HFFc6 (cell line): ENCODE measurements around the gene MFSD12. TPM values are rescaled to one million over a fixed set of nuclear protein-coding genes. Genes with fewer than 3 reads are reported as not detected.

ENCODE experiments used
- DNase-seq: peaks from one replicate; pipeline ENCODE4 v3.0.0-alpha.2; 2018
- H3K27ac Mint-ChIP-seq: 2 replicates; pipeline ENCODE4 v1.8.0; 2020; ENCODE audit warnings: mild to moderate bottlenecking, mixed read lengths
- H3K27me3 Mint-ChIP-seq: 2 replicates; pipeline ENCODE4 v1.8.0; 2021; ENCODE audit warnings: mild to moderate bottlenecking, moderate library complexity, mixed read lengths; ENCODE audit not compliant: insufficient read depth
- H3K36me3 Mint-ChIP-seq: 2 replicates; pipeline ENCODE4 v1.8.0; 2021; ENCODE audit warnings: low read depth, mixed read lengths
- H3K4me1 Mint-ChIP-seq: 2 replicates; pipeline ENCODE4 v1.8.0; 2020; ENCODE audit warnings: low read depth, mixed read lengths
- H3K4me3 Mint-ChIP-seq: 2 replicates; pipeline ENCODE4 v1.8.0; 2020; ENCODE audit warnings: mild to moderate bottlenecking, moderate library complexity, mixed read lengths
- H3K9me3 Mint-ChIP-seq: 2 replicates; pipeline ENCODE4 v1.8.0; 2020; ENCODE audit warnings: mild to moderate bottlenecking, mixed read lengths
- CTCF ChIP-seq: fragments of 200-600 bp; sonication (generic); IDR thresholded peaks from 2 replicates; pipeline ENCODE4 v1.5.0; 2021; ENCODE audit warnings: antibody characterized with exemption, mild to moderate bottlenecking
- total RNA-seq, 6 experiments: library from RNA; stranded (reverse); fragmentation: NEBNext Ultra II Directional; extraction: Animal tissue kit (Norgen Biotek cat#: 25700); gene quantifications; 2 replicates in 1 of 6; 3 replicates in 5 of 6; pipeline ENCODE4 v1.2.3, GENCODE V29; 2021

MFSD12 gene
- total RNA-seq, 6 experiments from 2014 or later, result 75.1 to 101 (median 79.6) TPM

DNA sequence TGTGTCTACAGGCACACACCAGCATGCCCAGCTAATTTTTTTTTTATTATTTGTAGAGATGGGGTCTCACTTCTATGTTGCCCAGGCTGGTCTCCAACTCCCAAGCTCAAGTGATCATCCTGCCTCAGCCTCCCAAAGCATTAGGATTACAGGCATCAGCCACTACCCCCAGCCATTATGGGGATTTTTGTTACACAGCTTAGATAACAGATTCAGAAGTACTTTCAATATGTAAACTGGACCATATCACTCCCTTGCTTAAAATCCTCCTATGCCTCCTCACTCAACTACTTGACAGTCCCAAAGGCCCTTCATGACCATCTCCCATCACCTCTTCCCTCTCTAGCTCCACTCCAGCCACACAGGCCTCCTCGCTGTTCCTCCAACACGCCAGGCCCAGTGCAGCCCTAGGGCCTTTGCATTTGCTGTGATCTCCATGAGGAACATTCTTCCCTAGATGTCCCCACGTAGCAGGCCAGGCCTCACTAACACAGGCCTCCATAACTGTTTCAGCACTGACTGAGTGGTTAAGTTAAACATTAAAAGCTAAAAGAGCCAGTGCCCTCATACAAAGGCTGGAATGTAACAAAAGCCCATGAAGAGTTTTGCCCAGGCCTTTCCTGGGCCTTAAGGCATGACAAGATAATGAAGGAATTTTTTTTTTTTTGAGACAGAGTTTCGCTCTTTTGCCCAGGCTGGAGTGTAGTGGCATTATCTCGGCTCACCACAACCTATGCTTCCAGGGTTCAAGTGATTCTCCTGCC lies 59.4 kb downstream of the MFSD12 start:
- DNase-seq, result no peak
- Mint-ChIP-seq H3K36me3 (peaks cover 15% of the 10 kb centered on the region), H3K9me3 (no peaks in the 10 kb centered on the region), H3K27ac (no peak overlapping the region), H3K4me1 (peaks cover 18% of the 10 kb centered on the region), H3K27me3 (no peaks in the 10 kb centered on the region), H3K4me3 (no peak overlapping the region)
- TF ChIP-seq CTCF, result no peak

DNA sequence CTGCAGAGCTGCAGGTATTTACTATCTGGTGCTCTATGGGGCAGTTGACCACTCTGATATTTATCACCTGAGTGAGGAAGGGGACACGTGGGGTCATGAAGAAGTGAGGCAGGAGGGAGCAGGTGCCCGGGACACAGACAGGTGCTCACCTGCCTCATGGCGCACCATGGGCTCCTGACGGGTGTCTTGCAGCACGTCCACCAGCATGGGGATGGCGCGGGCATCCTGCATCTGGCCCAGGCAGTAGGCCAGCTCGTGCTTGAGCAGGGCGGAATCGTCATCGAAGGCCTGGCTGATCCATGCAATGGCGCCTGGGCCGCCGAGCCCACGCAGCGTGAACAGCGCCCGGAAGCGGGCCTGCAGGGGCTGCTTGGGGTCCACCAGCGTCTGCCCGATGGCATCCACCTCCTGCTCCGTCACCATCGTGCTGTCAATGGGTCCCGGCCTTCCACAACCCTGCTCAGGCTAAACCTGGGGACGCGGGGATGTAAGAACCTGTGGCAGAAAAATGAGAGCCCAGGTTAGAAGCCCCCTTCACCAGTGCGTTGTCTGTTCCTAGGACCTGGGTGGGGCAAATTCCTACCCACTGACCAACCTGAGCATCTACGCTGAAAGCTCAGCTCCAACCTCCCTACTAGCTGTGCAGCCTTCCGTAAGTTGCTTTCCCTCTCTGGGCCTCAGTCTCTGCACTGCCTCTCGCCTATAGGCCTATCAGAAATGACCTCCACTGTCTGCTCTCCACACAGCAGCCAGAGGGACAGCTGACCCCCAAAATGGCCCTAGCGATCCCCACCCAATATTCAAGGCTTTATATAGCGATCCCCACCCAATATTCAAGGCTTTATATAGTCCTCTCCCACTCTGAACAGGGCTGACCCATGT lies 60.8 kb downstream of the MFSD12 start:
- Mint-ChIP-seq H3K4me3 (no peak overlapping the region), H3K27ac (no peak overlapping the region), H3K9me3 (no peaks in the 10 kb centered on the region), H3K36me3 (peaks cover 15% of the 10 kb centered on the region), H3K27me3 (no peaks in the 10 kb centered on the region), H3K4me1 (peaks cover 18% of the 10 kb centered on the region)
- DNase-seq, result no peak
- no peak for TF ChIP-seq CTCF

GRCh38 chr19:3494559-3494958 lies 62.8 kb downstream of the MFSD12 start:
- no peak overlapping the region for H3K27ac Mint-ChIP-seq
- H3K4me3 Mint-ChIP-seq, result no peak overlapping the region
- no peak for TF ChIP-seq CTCF
- DNase-seq, result no peak
- no peaks in the 10 kb centered on the region for H3K9me3 Mint-ChIP-seq
- H3K36me3 Mint-ChIP-seq, result peaks cover 15% of the 10 kb centered on the region
- peaks cover 12% of the 10 kb centered on the region for H3K4me1 Mint-ChIP-seq
- H3K27me3 Mint-ChIP-seq, result no peaks in the 10 kb centered on the region

Other genes starting within 250 kb of the MFSD12 start
- gene NFIC, start 191.0 kb downstream of the MFSD12 start, total RNA-seq, result 100 to 1,000 TPM; 186 to 219 (median 211) TPM
- not detected for gene SMIM24, start 77.1 kb downstream of the MFSD12 start, total RNA-seq
- gene SMIM44, start 74.1 kb downstream of the MFSD12 start, total RNA-seq, result not detected
- gene DOHH, start 56.9 kb downstream of the MFSD12 start, total RNA-seq, result 10 to 100 TPM; 14.3 to 20.4 (median 17.0) TPM
- 10 to 100 TPM; 43.9 to 56.8 (median 46.0) TPM for gene FZR1, start 51.3 kb downstream of the MFSD12 start, total RNA-seq
- under 1 TPM in 5 of 6 experiments, not detected in 1; 0.25 to 0.51 (median 0.46) TPM for gene TEKTIP1, start 18.4 kb downstream of the MFSD12 start, total RNA-seq
- 10 to 100 TPM; 73.5 to 90.1 (median 78.3) TPM for gene HMG20B, start 15.4 kb upstream of the MFSD12 start, total RNA-seq
- gene GIPC3, start 27.9 kb upstream of the MFSD12 start, total RNA-seq, result under 1 TPM in 4 of 6 experiments, not detected in 2; 0.10 to 0.17 (median 0.11) TPM
- 1 to 10 TPM; 7.1 to 8.8 (median 7.4) TPM for gene TBXA2R, start 49.3 kb upstream of the MFSD12 start, total RNA-seq
- gene CACTIN, start 69.2 kb upstream of the MFSD12 start, total RNA-seq, result 10 to 100 TPM; 22.7 to 25.3 (median 24.9) TPM
- 10 to 100 TPM; 73.8 to 95.6 (median 78.7) TPM for gene PIP5K1C, start 142.9 kb upstream of the MFSD12 start, total RNA-seq
- gene TJP3, start 150.8 kb upstream of the MFSD12 start, total RNA-seq, result not detected
- gene APBA3, start 204.1 kb upstream of the MFSD12 start, total RNA-seq, result 10 to 100 TPM in 4 of 6 experiments, 1 to 10 TPM in 2; 9.1 to 13.8 (median 10.4) TPM
- 10 to 100 TPM; 69.9 to 84.3 (median 77.9) TPM for gene MRPL54, start 205.1 kb upstream of the MFSD12 start, total RNA-seq
- not detected for gene RAX2, start 214.6 kb upstream of the MFSD12 start, total RNA-seq
- gene MATK, start 228.8 kb upstream of the MFSD12 start, total RNA-seq, result not detected